ENCODE data around the gene TMEM120A.

TMEM120A gene

GRCh38 chr7:75950111-75950681 lies 44.2 kb downstream of the TMEM120A start:
- peak; percentile 27 to 30 for DNase-seq (ENCODE audit: low read depth in 2 of 2)
- H3K4me3 ChIP-seq (replicated peaks in 1 of 2; ENCODE audit: low read depth in 2 of 2, low read length in 2 of 2) = no peak overlapping the region
- TF ChIP-seq, protein P1, sequence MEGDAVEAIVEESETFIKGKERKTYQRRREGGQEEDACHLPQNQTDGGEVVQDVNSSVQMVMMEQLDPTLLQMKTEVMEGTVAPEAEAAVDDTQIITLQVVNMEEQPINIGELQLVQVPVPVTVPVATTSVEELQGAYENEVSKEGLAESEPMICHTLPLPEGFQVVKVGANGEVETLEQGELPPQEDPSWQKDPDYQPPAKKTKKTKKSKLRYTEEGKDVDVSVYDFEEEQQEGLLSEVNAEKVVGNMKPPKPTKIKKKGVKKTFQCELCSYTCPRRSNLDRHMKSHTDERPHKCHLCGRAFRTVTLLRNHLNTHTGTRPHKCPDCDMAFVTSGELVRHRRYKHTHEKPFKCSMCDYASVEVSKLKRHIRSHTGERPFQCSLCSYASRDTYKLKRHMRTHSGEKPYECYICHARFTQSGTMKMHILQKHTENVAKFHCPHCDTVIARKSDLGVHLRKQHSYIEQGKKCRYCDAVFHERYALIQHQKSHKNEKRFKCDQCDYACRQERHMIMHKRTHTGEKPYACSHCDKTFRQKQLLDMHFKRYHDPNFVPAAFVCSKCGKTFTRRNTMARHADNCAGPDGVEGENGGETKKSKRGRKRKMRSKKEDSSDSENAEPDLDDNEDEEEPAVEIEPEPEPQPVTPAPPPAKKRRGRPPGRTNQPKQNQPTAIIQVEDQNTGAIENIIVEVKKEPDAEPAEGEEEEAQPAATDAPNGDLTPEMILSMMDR (IDR thresholded peaks at IDR 0.05; ENCODE audit: low read depth, low read length) = no peak

- no peak for DNase-seq (ENCODE audit: low read depth in 2 of 2)
- TF ChIP-seq, protein P1 (IDR thresholded peaks at IDR 0.05; ENCODE audit: low read depth, low read length) = no peak
- H3K4me3 ChIP-seq (replicated peaks in 1 of 2; ENCODE audit: low read depth in 2 of 2, low read length in 2 of 2) = no peak overlapping the region
Observed at GRCh38 chr7:75948179-75948578, 46.2 kb downstream of the TMEM120A start.

GRCh38 chr7:75946207-75946855 lies 48.1 kb downstream of the TMEM120A start:
- TF ChIP-seq, protein P1 (IDR thresholded peaks at IDR 0.05; ENCODE audit: low read depth, low read length) = no peak
- no peak for DNase-seq (ENCODE audit: low read depth in 2 of 2)
- H3K4me3 ChIP-seq (replicated peaks in 1 of 2; ENCODE audit: low read depth in 2 of 2, low read length in 2 of 2) = no peak overlapping the region

GRCh38 chr7:75945297-75946168 lies 48.9 kb downstream of the TMEM120A start:
- no peak overlapping the region for H3K4me3 ChIP-seq (replicated peaks in 1 of 2; ENCODE audit: low read depth in 2 of 2, low read length in 2 of 2)
- TF ChIP-seq, protein P1 (IDR thresholded peaks at IDR 0.05; ENCODE audit: low read depth, low read length) = peak; percentile 7
- peak; percentile 52 to 94 for DNase-seq (ENCODE audit: low read depth in 2 of 2)

DNA sequence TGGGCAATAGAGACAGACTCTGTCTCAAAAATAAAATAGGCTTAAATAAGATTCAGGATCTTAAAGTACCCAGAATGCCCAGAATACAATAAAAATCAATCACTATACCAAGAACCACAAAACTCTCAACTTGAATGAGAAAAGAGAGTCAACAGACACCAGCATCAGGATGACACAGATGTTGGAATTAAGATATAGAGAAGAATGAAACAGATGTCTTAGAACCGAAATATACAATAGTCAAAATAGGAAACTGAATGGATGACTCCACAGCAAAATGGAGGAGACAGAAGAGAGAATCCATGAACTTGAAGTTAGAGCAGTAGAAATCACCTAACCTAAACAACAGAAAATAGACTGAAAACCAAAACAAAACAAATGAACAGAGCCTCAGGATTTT lies 49.9 kb downstream of the TMEM120A start:
- TF ChIP-seq, protein P1 (IDR thresholded peaks at IDR 0.05; ENCODE audit: low read depth, low read length) = no peak
- H3K4me3 ChIP-seq (replicated peaks in 1 of 2; ENCODE audit: low read depth in 2 of 2, low read length in 2 of 2) = no peak overlapping the region

DNA sequence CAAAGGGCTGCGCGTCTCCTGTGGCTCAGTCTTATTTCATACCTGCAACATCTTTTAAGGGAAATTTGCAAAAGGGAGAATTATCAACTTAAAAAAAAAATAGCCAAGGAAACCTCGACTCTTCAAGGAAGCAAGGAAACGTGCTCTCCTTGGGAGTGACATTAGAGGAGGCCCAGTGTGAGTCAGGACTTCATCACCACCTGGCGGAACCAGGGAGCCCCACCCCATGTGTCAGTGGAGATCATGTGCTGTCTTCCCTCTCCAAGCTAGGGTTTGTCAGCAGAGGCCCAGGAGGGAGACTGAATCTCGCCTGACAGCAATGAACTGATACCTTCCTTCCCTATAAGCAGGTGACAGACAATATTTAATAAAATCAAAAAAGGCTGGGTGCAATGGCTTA lies 50.5 kb downstream of the TMEM120A start:
- no peak overlapping the region for H3K4me3 ChIP-seq (replicated peaks in 1 of 2; ENCODE audit: low read depth in 2 of 2, low read length in 2 of 2)
- TF ChIP-seq, protein P1 (IDR thresholded peaks at IDR 0.05; ENCODE audit: low read depth, low read length) = no peak

More for the DNA sequence above, 49.9 kb downstream of the TMEM120A start:
- no peak for DNase-seq (ENCODE audit: low read depth in 2 of 2)

More for the DNA sequence above, 50.5 kb downstream of the TMEM120A start:
- peak in 1 of 2 donors; percentile 77 for DNase-seq (ENCODE audit: low read depth in 2 of 2)

Data from cardiac fibroblast (primary cell).